Measurements from ENCODE around the gene ARFGEF2. TPM values are rescaled to one million over a fixed set of nuclear protein-coding genes. Genes with fewer than 3 reads are reported as not detected.

Gene ARFGEF2
- polyA plus RNA-seq, 4 donors = 10.8 to 36.1 (median 14.2) TPM

GRCh38 chr20:48904566-48905296, 16.8 kb upstream of the ARFGEF2 start:
- no peak overlapping the region for H3K4me3 ChIP-seq (ENCODE audit: low read depth in 1 of 3, low read length in 3 of 3)
- DNase-seq (peak; percentile 51 to 64), FAIRE-seq (no peak)
- no peak overlapping the region for H3K27ac ChIP-seq (ENCODE audit: low read depth in 1 of 3, low read length in 2 of 3)
- no peaks in the 10 kb centered on the region for H3K36me3 ChIP-seq (ENCODE audit: control insufficient read depth in 3 of 3, insufficient read depth in 2 of 3, low read depth in 1 of 3, low read length in 3 of 3)
- H3K9me3 ChIP-seq (ENCODE audit: control insufficient read depth in 2 of 2, insufficient read depth in 1 of 2, low read depth in 1 of 2, low read length in 1 of 2) = peaks cover 0 to 11% of the 10 kb centered on the region in 2 donors
- H3K4me1 ChIP-seq (ENCODE audit: control insufficient read depth in 3 of 3, insufficient read depth in 2 of 3, low read depth in 1 of 3, low read length in 2 of 3) = no peaks in the 10 kb centered on the region
- 12 to 19% (median 12%) methylated on average over 11 of the region's 11 CpGs for WGBS, 3 donors
- H3K27me3 ChIP-seq (ENCODE audit: control insufficient read depth in 3 of 3, insufficient read depth in 3 of 3, low read length in 3 of 3) = peaks cover 0 to 6% (median 0%) of the 10 kb centered on the region in 3 donors

DNA sequence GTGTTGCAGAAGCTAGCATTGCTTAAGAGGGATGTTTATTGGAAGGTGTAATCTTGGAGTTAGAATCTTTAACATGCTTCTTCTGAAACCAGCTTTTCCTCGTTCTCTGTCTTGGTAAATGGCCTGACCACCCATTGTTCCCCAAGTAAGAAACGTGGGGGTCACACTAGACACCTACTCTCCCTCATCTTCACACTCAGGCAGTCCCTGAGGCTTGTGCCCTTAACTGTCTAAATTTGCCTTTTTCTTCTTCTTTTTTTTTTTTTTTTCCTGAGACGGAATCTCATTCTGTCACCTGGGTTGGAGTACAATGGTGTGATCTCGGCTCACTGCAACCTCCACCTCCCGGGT, 16.2 kb upstream of the ARFGEF2 start:
- Histone ChIP-seq H3K27ac (ENCODE audit: low read depth in 1 of 3, low read length in 2 of 3) (no peak overlapping the region), H3K36me3 (ENCODE audit: control insufficient read depth in 3 of 3, insufficient read depth in 2 of 3, low read depth in 1 of 3, low read length in 3 of 3) (no peaks in the 10 kb centered on the region), H3K27me3 (ENCODE audit: control insufficient read depth in 3 of 3, insufficient read depth in 3 of 3, low read length in 3 of 3) (peaks cover 0 to 3% (median 0%) of the 10 kb centered on the region in 3 donors), H3K4me1 (ENCODE audit: control insufficient read depth in 3 of 3, insufficient read depth in 2 of 3, low read depth in 1 of 3, low read length in 2 of 3) (no peaks in the 10 kb centered on the region), H3K4me3 (ENCODE audit: low read depth in 1 of 3, low read length in 3 of 3) (no peak overlapping the region), H3K9me3 (ENCODE audit: control insufficient read depth in 2 of 2, insufficient read depth in 1 of 2, low read depth in 1 of 2, low read length in 1 of 2) (peaks cover 0 to 16% of the 10 kb centered on the region in 2 donors)
- DNase-seq (no peak), FAIRE-seq (no peak)
- WGBS, 3 donors = 44 to 62% (median 48%) methylated on average over 5 of the region's 5 CpGs

DNA sequence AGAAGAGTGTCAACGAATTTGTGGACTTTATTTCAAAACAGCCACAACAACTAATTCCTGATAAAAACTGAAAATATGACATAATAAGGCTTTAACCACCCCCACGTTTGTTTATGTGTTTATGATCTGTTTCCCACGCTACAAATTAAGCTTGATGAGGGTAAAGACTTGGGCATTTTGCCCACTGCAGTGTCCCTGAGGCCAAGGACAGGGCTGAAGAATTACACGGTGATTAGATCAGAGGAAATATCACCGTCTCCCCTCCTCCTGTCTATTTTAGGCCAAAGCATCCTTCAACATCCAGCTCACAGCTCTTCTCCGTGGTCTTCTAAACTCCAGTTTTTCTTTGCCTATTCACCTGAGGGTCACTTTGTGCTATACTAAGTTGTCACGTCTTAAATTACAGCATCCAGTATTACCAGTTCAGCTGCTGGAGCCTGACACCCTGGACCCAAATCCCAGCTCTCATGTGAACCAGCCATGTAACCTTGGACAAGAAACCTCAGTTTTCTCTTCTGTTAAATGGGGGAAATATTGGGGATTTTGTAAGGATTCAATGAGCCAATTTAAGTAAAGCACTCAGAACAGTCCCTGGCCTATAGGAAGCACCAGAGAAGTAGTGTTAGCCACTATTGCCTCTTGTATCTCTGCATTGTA, 15.2 kb upstream of the ARFGEF2 start:
- DNase-seq = no peak
- WGBS, 3 donors = 11 to 44% (median 26%) methylated on average over 7 of the region's 7 CpGs
- Histone ChIP-seq H3K27ac (ENCODE audit: low read depth in 1 of 3, low read length in 2 of 3) (no peak overlapping the region), H3K4me1 (ENCODE audit: control insufficient read depth in 3 of 3, insufficient read depth in 2 of 3, low read depth in 1 of 3, low read length in 2 of 3) (no peaks in the 10 kb centered on the region), H3K36me3 (ENCODE audit: control insufficient read depth in 3 of 3, insufficient read depth in 2 of 3, low read depth in 1 of 3, low read length in 3 of 3) (no peaks in the 10 kb centered on the region), H3K27me3 (ENCODE audit: control insufficient read depth in 3 of 3, insufficient read depth in 3 of 3, low read length in 3 of 3) (peaks cover 0 to 2% (median 0%) of the 10 kb centered on the region in 3 donors), H3K9me3 (ENCODE audit: control insufficient read depth in 2 of 2, insufficient read depth in 1 of 2, low read depth in 1 of 2, low read length in 1 of 2) (peaks cover 0 to 16% of the 10 kb centered on the region in 2 donors), H3K4me3 (ENCODE audit: low read depth in 1 of 3, low read length in 3 of 3) (no peak overlapping the region)
- no peak for FAIRE-seq

DNA sequence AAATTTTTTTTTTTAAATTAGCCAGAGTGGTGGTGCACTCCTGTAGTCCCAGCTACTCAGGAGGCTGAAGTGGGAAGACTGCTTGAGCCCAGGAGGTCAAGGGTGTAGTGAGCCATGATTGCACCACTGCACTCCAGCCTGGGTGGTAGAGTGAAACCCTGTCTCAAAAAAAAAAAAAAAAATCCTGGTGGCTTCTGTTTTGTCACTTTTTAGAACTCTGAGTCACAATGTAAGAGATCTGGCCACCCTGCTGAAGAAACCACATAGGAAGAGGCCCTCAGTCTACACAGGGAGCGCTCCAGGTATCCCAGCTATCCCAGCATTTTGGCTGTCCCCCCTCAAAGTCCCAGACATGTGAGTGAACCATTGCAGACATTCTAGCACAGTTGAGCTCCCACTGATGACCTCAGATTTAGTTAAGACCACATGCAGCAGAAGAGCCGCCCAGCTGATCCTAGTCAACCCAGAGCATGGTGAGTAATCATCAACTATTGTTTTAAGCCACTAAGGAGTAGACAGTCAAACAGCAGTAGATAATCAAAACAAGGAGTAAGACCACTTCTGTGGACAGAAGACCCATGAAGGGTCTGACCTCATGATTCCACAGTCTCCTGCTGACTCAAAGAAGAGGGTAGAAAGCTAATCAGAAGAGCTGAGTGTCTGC, 12.7 kb upstream of the ARFGEF2 start:
- WGBS, 3 donors = 72 to 86% (median 78%) methylated on average over 2 of the region's 2 CpGs
- Histone ChIP-seq H3K27ac (ENCODE audit: low read depth in 1 of 3, low read length in 2 of 3) (no peak overlapping the region), H3K4me3 (ENCODE audit: low read depth in 1 of 3, low read length in 3 of 3) (no peak overlapping the region), H3K4me1 (ENCODE audit: control insufficient read depth in 3 of 3, insufficient read depth in 2 of 3, low read depth in 1 of 3, low read length in 2 of 3) (no peaks in the 10 kb centered on the region), H3K27me3 (ENCODE audit: control insufficient read depth in 3 of 3, insufficient read depth in 3 of 3, low read length in 3 of 3) (peaks cover 0 to 2% (median 0%) of the 10 kb centered on the region in 3 donors), H3K36me3 (ENCODE audit: control insufficient read depth in 3 of 3, insufficient read depth in 2 of 3, low read depth in 1 of 3, low read length in 3 of 3) (no peaks in the 10 kb centered on the region), H3K9me3 (ENCODE audit: control insufficient read depth in 2 of 2, insufficient read depth in 1 of 2, low read depth in 1 of 2, low read length in 1 of 2) (peaks cover 0 to 16% of the 10 kb centered on the region in 2 donors)
- no peak for DNase-seq
- FAIRE-seq = no peak

- Histone ChIP-seq H3K27me3 (ENCODE audit: control insufficient read depth in 3 of 3, insufficient read depth in 3 of 3, low read length in 3 of 3) (no peaks in the 10 kb centered on the region), H3K4me3 (ENCODE audit: low read depth in 1 of 3, low read length in 3 of 3) (no peak overlapping the region), H3K27ac (ENCODE audit: low read depth in 1 of 3, low read length in 2 of 3) (no peak overlapping the region), H3K4me1 (ENCODE audit: control insufficient read depth in 3 of 3, insufficient read depth in 2 of 3, low read depth in 1 of 3, low read length in 2 of 3) (no peaks in the 10 kb centered on the region), H3K36me3 (ENCODE audit: control insufficient read depth in 3 of 3, insufficient read depth in 2 of 3, low read depth in 1 of 3, low read length in 3 of 3) (no peaks in the 10 kb centered on the region), H3K9me3 (ENCODE audit: control insufficient read depth in 2 of 2, insufficient read depth in 1 of 2, low read depth in 1 of 2, low read length in 1 of 2) (peaks cover 0 to 16% of the 10 kb centered on the region in 2 donors)
- DNase-seq (no peak), FAIRE-seq (no peak)
- WGBS, 3 donors = 76 to 86% (median 84%) methylated on average over 2 of the region's 2 CpGs
Measured at GRCh38 chr20:48909910-48910309, 11.6 kb upstream of the ARFGEF2 start.

DNA sequence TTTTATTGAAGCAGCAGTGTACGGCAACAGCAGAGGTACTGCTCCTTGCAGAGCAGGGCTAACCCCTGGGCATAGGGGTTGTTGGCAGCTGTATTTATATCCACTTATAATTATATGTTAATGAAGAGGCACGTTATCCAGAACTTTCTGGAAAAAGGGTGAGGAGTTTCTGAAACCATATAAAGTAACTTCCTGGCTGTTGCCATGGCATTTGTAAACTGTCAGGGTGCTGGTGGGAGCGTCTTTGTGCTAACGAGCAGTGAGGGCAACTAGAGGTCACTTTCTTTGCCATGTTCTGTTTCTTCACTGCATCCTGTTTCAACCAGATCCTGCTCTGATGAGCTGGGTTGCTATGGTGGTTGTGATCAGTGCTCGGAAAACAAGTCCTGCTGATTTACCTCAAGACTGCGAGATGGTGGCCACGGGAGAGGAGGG, 11.1 kb upstream of the ARFGEF2 start:
- H3K36me3 ChIP-seq (ENCODE audit: control insufficient read depth in 3 of 3, insufficient read depth in 2 of 3, low read depth in 1 of 3, low read length in 3 of 3) = no peaks in the 10 kb centered on the region
- H3K27me3 ChIP-seq (ENCODE audit: control insufficient read depth in 3 of 3, insufficient read depth in 3 of 3, low read length in 3 of 3) = no peaks in the 10 kb centered on the region
- peaks cover 0 to 16% of the 10 kb centered on the region in 2 donors for H3K9me3 ChIP-seq (ENCODE audit: control insufficient read depth in 2 of 2, insufficient read depth in 1 of 2, low read depth in 1 of 2, low read length in 1 of 2)
- no peaks in the 10 kb centered on the region for H3K4me1 ChIP-seq (ENCODE audit: control insufficient read depth in 3 of 3, insufficient read depth in 2 of 3, low read depth in 1 of 3, low read length in 2 of 3)
- no peak overlapping the region for H3K27ac ChIP-seq (ENCODE audit: low read depth in 1 of 3, low read length in 2 of 3)
- WGBS, 3 donors = 46 to 59% (median 51%) methylated on average over 7 of the region's 7 CpGs
- FAIRE-seq (no peak), DNase-seq (no peak)
- no peak overlapping the region for H3K4me3 ChIP-seq (ENCODE audit: low read depth in 1 of 3, low read length in 3 of 3)

- Histone ChIP-seq H3K27me3 (ENCODE audit: control insufficient read depth in 3 of 3, insufficient read depth in 3 of 3, low read length in 3 of 3) (no peaks in the 10 kb centered on the region), H3K36me3 (ENCODE audit: control insufficient read depth in 3 of 3, insufficient read depth in 2 of 3, low read depth in 1 of 3, low read length in 3 of 3) (no peaks in the 10 kb centered on the region)
- FAIRE-seq = no peak
Measured at GRCh38 chr20:48912065-48912464, 9.4 kb upstream of the ARFGEF2 start.

DNA sequence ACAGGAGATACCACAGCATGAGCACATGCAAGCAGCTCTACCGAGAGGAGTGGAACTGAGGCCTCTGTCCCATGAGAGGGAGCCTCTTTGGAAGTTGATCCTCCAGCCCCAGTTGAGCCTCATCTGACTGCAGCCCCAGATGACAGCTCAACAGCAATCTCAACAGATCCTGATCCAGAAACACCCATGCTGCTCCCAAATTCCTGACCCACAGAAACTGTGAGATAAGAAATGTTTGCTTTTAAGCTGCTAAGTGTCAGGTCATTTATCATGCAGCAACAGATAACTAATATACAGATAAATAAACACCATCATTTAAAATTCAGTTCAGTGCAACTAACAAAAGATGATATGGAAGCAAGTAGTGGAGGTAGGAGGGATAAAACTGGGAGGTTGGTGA, 4.8 kb upstream of the ARFGEF2 start:
- Histone ChIP-seq H3K4me1 (ENCODE audit: control insufficient read depth in 3 of 3, insufficient read depth in 2 of 3, low read depth in 1 of 3, low read length in 2 of 3) (peaks cover 0 to 14% (median 0%) of the 10 kb centered on the region in 3 donors), H3K4me3 (ENCODE audit: low read depth in 1 of 3, low read length in 3 of 3) (no peak overlapping the region), H3K27me3 (ENCODE audit: control insufficient read depth in 3 of 3, insufficient read depth in 3 of 3, low read length in 3 of 3) (no peaks in the 10 kb centered on the region), H3K9me3 (ENCODE audit: control insufficient read depth in 2 of 2, insufficient read depth in 1 of 2, low read depth in 1 of 2, low read length in 1 of 2) (no peaks in the 10 kb centered on the region), H3K27ac (ENCODE audit: low read depth in 1 of 3, low read length in 2 of 3) (no peak overlapping the region), H3K36me3 (ENCODE audit: control insufficient read depth in 3 of 3, insufficient read depth in 2 of 3, low read depth in 1 of 3, low read length in 3 of 3) (no peaks in the 10 kb centered on the region)
- FAIRE-seq (no peak), DNase-seq (no peak)
- WGBS, 3 donors = 59 to 71% (median 67%) methylated on average over 1 of the region's 1 CpG

More at GRCh38 chr20:48912065-48912464, 9.4 kb upstream of the ARFGEF2 start:
- peak overlapping the region in 1 of 3 donors; percentile 32 for H3K27ac ChIP-seq (ENCODE audit: low read depth in 1 of 3, low read length in 2 of 3)
- H3K4me3 ChIP-seq (ENCODE audit: low read depth in 1 of 3, low read length in 3 of 3) = no peak overlapping the region
- H3K9me3 ChIP-seq (ENCODE audit: control insufficient read depth in 2 of 2, insufficient read depth in 1 of 2, low read depth in 1 of 2, low read length in 1 of 2) = peaks cover 0 to 16% of the 10 kb centered on the region in 2 donors
- WGBS, 3 donors = 75 to 84% (median 81%) methylated on average over 4 of the region's 4 CpGs
- no peaks in the 10 kb centered on the region for H3K4me1 ChIP-seq (ENCODE audit: control insufficient read depth in 3 of 3, insufficient read depth in 2 of 3, low read depth in 1 of 3, low read length in 2 of 3)
- DNase-seq = no peak

Data from small intestine (tissue), 7 donors.